Esophagus squamous epithelium (tissue), 5 donors: ENCODE data around the gene TOX3. TPM values are rescaled to one million over a fixed set of nuclear protein-coding genes. Genes with fewer than 3 reads are reported as not detected.

Experiments used
- DNase-seq: peaks from one replicate; lab custom pipeline; 2025; lab: John Stamatoyannopoulos, UW
- H3K27ac ChIP-seq, 4 donors: fragments of 200-600 bp; sonication (generic); one replicate each; pipeline ENCODE4 v1.5.1; 2016 to 2019; ENCODE audit warnings: mild to moderate bottlenecking in 1 of 4
- H3K27me3 ChIP-seq, 4 donors: fragments of 200-600 bp; sonication (generic); 1 replicate in 3 of 4; 2 replicates in 1 of 4; pipeline versions ENCODE4 v1.5.1 to v1.6.0; 2017 to 2021; ENCODE audit warnings: antibody characterized with exemption in 1 of 4
- H3K36me3 ChIP-seq, 3 donors: fragments of 200-600 bp; sonication (generic); one replicate each; pipeline ENCODE4 v1.5.1; 2016 to 2019
- H3K4me1 ChIP-seq, 3 donors: fragments of 200-600 bp; sonication (generic); one replicate each; pipeline ENCODE4 v1.5.1; 2017 to 2019
- H3K4me3 ChIP-seq, 4 donors: fragments of 200-600 bp; sonication (generic); 1 replicate in 3 of 4; 2 replicates in 1 of 4; pipeline ENCODE4 v1.5.1; 2016 to 2019; ENCODE audit warnings: mild to moderate bottlenecking in 2 of 4, moderate library complexity in 1 of 4
- H3K9me3 ChIP-seq, 3 donors: fragments of 200-600 bp; sonication (generic); one replicate each; pipeline ENCODE4 v1.5.1; 2016 to 2019
- POLR2A ChIP-seq, 4 donors: fragments of 450-650 bp; IDR thresholded peaks; one replicate each; pipeline ENCODE4 v1.6.1; 2017; ENCODE audit warnings: antibody characterized with exemption in 4 of 4, mild to moderate bottlenecking in 4 of 4, moderate library complexity in 3 of 4
- WGBS, 2 donors: methylation state at CpG; one replicate each; pipeline ENCODE4 v1.1.5; 2018; 5-methylcytosine and 5-hydroxymethylcytosine counted together
- intact Hi-C: fragments of 100-400 bp; cut with DNase I; formaldehyde crosslinking; loops from one replicate; pipeline ENCODE4 v1.15.0; 2022
- total RNA-seq, 4 donors: library from RNA; depleted of rRNA; stranded (reverse); fragments of >200 nt; gene quantifications; one replicate each; pipeline ENCODE4 v1.1.0, GENCODE V29; 2016
- TF ChIP-seq, protein P1 (sequence below), 6 experiments: fragments of 450-650 bp in 4 of 6; fragments of 200-600 bp in 2 of 6; sonication (generic) in 2 of 6; IDR thresholded peaks; one replicate each; pipeline ENCODE4 v1.5.1; 2016 to 2019; ENCODE audit warnings: antibody characterized with exemption in 6 of 6, mild to moderate bottlenecking in 4 of 6, moderate library complexity in 4 of 6
- donor health status: DM: yes; HTN: yes; CAD: no.

The TOX3 gene
- total RNA-seq, 4 donors from 2014 or later = 0.09 to 1.1 (median 0.11) TPM; not detected in 1

GRCh38 chr16:52518884-52519283, 28.1 kb downstream of the TOX3 start:
- WGBS, 2 donors = 58 to 59% methylated on average over 5 of the region's 5 CpGs
- no peaks in the 10 kb centered on the region for H3K36me3 ChIP-seq
- no peak overlapping the region for H3K27ac ChIP-seq
- no peak for DNase-seq
- H3K27me3 ChIP-seq = no peaks in the 10 kb centered on the region
- no peaks in the 10 kb centered on the region for H3K4me1 ChIP-seq
- no peak overlapping the region for H3K4me3 ChIP-seq
- intact Hi-C loops = no loop called here
- no peak for TF ChIP-seq POLR2A (IDR thresholded peaks at IDR 0.05)
- TF ChIP-seq, protein P1, sequence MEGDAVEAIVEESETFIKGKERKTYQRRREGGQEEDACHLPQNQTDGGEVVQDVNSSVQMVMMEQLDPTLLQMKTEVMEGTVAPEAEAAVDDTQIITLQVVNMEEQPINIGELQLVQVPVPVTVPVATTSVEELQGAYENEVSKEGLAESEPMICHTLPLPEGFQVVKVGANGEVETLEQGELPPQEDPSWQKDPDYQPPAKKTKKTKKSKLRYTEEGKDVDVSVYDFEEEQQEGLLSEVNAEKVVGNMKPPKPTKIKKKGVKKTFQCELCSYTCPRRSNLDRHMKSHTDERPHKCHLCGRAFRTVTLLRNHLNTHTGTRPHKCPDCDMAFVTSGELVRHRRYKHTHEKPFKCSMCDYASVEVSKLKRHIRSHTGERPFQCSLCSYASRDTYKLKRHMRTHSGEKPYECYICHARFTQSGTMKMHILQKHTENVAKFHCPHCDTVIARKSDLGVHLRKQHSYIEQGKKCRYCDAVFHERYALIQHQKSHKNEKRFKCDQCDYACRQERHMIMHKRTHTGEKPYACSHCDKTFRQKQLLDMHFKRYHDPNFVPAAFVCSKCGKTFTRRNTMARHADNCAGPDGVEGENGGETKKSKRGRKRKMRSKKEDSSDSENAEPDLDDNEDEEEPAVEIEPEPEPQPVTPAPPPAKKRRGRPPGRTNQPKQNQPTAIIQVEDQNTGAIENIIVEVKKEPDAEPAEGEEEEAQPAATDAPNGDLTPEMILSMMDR (IDR thresholded peaks at IDR 0.05) = no peak
- no peaks in the 10 kb centered on the region for H3K9me3 ChIP-seq

- no peak for DNase-seq
- no peaks in the 10 kb centered on the region for H3K36me3 ChIP-seq
- H3K4me1 ChIP-seq = no peaks in the 10 kb centered on the region
- no peak overlapping the region for H3K4me3 ChIP-seq
- H3K9me3 ChIP-seq = no peaks in the 10 kb centered on the region
- intact Hi-C loops = no loop called here
- H3K27ac ChIP-seq = no peak overlapping the region
- H3K27me3 ChIP-seq = no peaks in the 10 kb centered on the region
- 45 to 61% methylated on average over 4 of the region's 4 CpGs for WGBS, 2 donors
- TF ChIP-seq, protein P1 (IDR thresholded peaks at IDR 0.05) = no peak
- TF ChIP-seq POLR2A (IDR thresholded peaks at IDR 0.05) = no peak
Measured at GRCh38 chr16:52515068-52515671, 31.8 kb downstream of the TOX3 start.

DNA sequence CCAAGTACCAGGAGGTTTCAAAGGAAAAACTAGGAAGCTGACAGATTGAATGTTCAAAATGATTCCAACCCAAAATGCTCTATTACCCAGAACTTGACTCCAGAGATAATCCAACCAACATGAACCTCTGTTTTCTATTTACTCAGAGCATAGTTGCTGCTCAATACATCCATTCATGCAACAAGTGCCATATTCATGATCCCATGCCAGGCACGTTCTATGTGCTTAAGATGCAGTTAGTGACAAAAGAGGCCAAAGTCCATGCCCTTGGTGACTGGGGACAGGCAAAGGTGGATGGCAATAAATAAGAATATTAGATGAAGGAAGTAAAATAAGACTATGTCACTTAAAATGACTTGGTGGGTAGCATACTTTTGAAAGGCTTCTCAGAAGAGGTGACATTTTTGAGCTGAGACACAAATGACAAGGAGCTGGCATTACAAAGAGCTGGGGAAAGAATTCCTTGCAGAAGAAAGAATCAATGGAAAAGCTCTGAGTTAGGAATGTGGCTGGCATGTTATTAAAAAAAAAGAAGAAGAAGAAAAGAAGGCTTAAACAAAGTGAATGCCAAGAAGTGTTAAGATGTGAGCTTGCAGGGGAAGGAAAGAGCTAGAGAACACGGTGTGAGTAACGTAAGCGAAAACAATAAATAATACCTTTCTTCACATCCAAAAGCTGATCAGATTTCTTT, 34.5 kb downstream of the TOX3 start:
- no peak for DNase-seq
- H3K9me3 ChIP-seq = no peaks in the 10 kb centered on the region
- TF ChIP-seq POLR2A (IDR thresholded peaks at IDR 0.05) = no peak
- TF ChIP-seq, protein P1 (IDR thresholded peaks at IDR 0.05) = no peak
- no peak overlapping the region for H3K4me3 ChIP-seq
- intact Hi-C loops = no loop called here
- H3K27ac ChIP-seq = no peak overlapping the region
- no peaks in the 10 kb centered on the region for H3K27me3 ChIP-seq
- H3K36me3 ChIP-seq = no peaks in the 10 kb centered on the region
- H3K4me1 ChIP-seq = no peaks in the 10 kb centered on the region
- 51% methylated on average over 4 of the region's 4 CpGs for WGBS, 2 donors

DNA sequence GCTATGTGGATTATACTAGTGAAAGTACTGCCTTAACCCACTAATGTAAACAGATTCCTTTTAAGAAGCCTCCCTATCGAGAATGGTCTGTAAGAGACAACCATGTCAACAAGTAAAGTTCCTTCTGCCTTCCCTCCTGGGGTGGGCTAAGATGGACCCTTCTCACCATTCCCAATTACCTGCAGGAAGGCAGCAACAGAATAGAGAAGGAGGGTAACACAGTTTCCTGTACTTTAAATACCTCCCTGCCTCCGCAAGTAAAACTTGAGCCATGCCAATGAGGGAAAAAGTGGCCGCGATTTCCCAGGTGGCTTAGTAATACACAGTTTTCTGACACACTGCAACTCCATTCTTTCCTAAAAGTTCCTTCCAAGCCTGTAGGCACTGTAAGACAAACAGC, 45.2 kb downstream of the TOX3 start:
- peaks cover 0 to 3% (median 0%) of the 10 kb centered on the region in 4 donors for H3K27me3 ChIP-seq
- H3K4me1 ChIP-seq = peaks cover 0 to 3% (median 0%) of the 10 kb centered on the region in 3 donors
- no peak overlapping the region for H3K4me3 ChIP-seq
- H3K9me3 ChIP-seq = no peaks in the 10 kb centered on the region
- no peak overlapping the region for H3K27ac ChIP-seq
- DNase-seq = no peak
- intact Hi-C loops = no loop called here
- TF ChIP-seq, protein P1 (IDR thresholded peaks at IDR 0.05) = no peak
- no peak for TF ChIP-seq POLR2A (IDR thresholded peaks at IDR 0.05)
- WGBS, 2 donors = 61 to 67% methylated on average over 4 of the region's 4 CpGs
- no peaks in the 10 kb centered on the region for H3K36me3 ChIP-seq

GRCh38 chr16:52500963-52501362, 46.0 kb downstream of the TOX3 start:
- peaks cover 0 to 6% (median 0%) of the 10 kb centered on the region in 3 donors for H3K4me1 ChIP-seq
- peaks cover 0 to 3% (median 0%) of the 10 kb centered on the region in 4 donors for H3K27me3 ChIP-seq
- TF ChIP-seq POLR2A (IDR thresholded peaks at IDR 0.05) = no peak
- TF ChIP-seq, protein P1 (IDR thresholded peaks at IDR 0.05) = no peak
- H3K36me3 ChIP-seq = no peaks in the 10 kb centered on the region
- intact Hi-C loops = no loop called here
- no peak overlapping the region for H3K4me3 ChIP-seq
- no peak overlapping the region for H3K27ac ChIP-seq
- no peaks in the 10 kb centered on the region for H3K9me3 ChIP-seq
- no peak for DNase-seq
